Epithelial cell of esophagus (primary cell): ENCODE data around the gene CHST8.
A peak's percentile ranks its signal among the peaks of the same experiment; 100 is the strongest.

ENCODE experiments used
- DNase-seq: peaks from one replicate; pipeline ENCODE4 v3.0.0; 2010; ENCODE audit warnings: low read depth
- H3K4me3 ChIP-seq: 2 replicates; pipeline ENCODE4 v1.5.1; 2011; ENCODE audit warnings: mild to moderate bottlenecking, low read length, control low read depth
- CTCF ChIP-seq: IDR thresholded peaks from 2 replicates; pipeline ENCODE4 v1.5.1; 2011; ENCODE audit warnings: low read depth, mild to moderate bottlenecking, low read length, control low read depth, inconsistent platforms; ENCODE audit not compliant: insufficient read depth; ENCODE audit errors: missing control alignments

CHST8 gene

GRCh38 chr19:33770107-33770506 lies 148.4 kb downstream of the CHST8 start:
- no peak overlapping the region for H3K4me3 ChIP-seq
- TF ChIP-seq CTCF: no peak
- no peak for DNase-seq

- DNase-seq: peak; percentile 59
- peak; percentile 81 for TF ChIP-seq CTCF
- no peak overlapping the region for H3K4me3 ChIP-seq
Measured at GRCh38 chr19:33771384-33772101, 149.8 kb downstream of the CHST8 start.

- no peak overlapping the region for H3K4me3 ChIP-seq
- TF ChIP-seq CTCF: no peak
- no peak for DNase-seq
Measured at GRCh38 chr19:33772102-33772857, 150.5 kb downstream of the CHST8 start.

GRCh38 chr19:33772858-33773180 lies 151.1 kb downstream of the CHST8 start:
- no peak overlapping the region for H3K4me3 ChIP-seq
- TF ChIP-seq CTCF: no peak
- no peak for DNase-seq

GRCh38 chr19:33773704-33774624 lies 152.2 kb downstream of the CHST8 start:
- no peak for TF ChIP-seq CTCF

GRCh38 chr19:33774751-33775150 lies 153.0 kb downstream of the CHST8 start:
- no peak for TF ChIP-seq CTCF
- DNase-seq: no peak
- no peak overlapping the region for H3K4me3 ChIP-seq

More at GRCh38 chr19:33773704-33774624, 152.2 kb downstream of the CHST8 start:
- no peak overlapping the region for H3K4me3 ChIP-seq
- no peak for DNase-seq
